HG03139 (cell line): ENCODE data around the gene ADH6.
A peak's percentile ranks its signal among the peaks of the same experiment; 100 is the strongest.
"Not testable (repeated sequence)": the region's sequence is repeated elsewhere in the genome, so short reads cannot be mapped to it uniquely, and the experiment has no call there.

Source experiments
- ATAC-seq: cut with Tn5 transposase; IDR thresholded peaks from one replicate; pipeline ENCODE4 v1.9.1; 2021; ENCODE audit not compliant: unreplicated experiment

ADH6 gene

DNA sequence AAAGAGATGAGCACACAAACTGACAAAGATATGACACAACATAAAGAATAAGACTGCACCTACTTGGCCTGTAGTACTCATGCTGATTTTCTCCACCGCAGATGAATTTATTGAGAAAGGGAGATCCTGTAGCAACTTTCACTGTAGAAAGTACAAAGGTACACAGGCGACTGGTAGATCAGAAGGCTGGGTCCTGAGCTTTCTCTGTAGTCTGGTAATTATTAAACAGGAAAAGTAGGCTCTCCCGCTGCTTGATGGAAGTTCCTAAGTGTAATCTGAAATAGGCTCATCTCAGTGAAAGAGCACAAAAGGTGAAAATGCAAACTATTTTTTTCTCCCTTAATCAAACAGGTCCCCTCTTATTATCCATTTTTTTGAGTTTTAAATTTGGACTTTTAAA is at the start of gene ADH6:
Gene ADH6, minus strand, starts transcription at position 175 of the 400 bp plus-strand sequence. Its CDS starts 94 bp downstream, at position 81.
- no peak for ATAC-seq

DNA sequence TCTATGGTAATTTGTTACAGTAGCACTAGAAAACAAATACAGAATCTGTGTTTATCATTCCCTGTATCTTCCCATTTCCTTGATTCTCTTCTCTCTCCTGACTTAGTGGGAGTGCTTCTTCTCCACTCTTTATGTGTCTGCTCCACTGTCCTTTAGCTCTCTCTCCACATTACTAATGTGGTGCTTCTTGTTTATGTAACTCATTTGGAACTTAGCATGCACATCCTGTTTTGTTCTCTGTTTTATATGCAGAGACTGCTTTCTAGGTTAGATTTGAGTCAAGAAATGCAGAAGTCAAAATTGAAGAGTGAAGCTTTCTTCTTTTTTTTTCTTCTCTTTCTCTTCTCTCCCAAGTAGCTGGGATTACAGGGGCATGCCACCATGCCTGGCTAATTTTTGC is 45.9 kb upstream of the ADH6 start:
- ATAC-seq: no peak

DNA sequence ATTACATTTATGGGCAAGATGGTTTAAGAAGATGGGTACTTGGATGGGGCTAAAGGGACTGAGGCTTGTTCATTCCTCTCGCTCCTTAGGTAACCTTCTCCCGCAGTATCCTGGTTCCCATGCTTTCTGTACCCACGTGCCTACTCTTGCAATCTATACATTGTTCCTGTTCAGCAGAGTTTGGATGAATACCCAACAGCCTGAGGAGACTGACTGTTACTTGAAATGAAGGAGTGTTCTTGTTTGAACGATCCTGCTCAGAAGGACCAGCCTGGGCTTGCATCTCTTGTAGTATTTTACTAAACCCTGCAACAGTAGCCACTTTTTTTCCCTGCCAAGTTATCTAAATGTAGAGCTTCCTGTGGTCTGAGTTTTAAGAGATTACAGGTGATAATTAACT is 33.7 kb upstream of the ADH6 start:
- ATAC-seq: no peak

DNA sequence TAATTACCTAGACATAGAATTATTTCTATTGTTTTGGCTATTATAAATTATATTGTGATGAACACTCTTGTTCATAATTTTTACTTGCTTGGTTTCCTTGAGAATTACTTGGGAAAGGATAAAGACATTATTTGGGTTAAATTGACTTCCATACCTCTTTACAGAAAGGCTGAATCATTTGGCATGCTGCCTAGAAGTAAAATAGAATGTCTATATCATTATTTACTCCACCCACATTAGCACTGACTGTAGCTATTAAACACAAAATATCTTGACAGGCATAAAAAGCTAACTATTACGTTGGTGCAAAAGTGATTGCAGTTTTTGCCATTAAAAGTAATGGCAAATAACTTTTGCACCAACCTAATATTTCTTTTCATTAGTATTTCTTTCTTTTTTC is 29.7 kb upstream of the ADH6 start:
- ATAC-seq: no peak

DNA sequence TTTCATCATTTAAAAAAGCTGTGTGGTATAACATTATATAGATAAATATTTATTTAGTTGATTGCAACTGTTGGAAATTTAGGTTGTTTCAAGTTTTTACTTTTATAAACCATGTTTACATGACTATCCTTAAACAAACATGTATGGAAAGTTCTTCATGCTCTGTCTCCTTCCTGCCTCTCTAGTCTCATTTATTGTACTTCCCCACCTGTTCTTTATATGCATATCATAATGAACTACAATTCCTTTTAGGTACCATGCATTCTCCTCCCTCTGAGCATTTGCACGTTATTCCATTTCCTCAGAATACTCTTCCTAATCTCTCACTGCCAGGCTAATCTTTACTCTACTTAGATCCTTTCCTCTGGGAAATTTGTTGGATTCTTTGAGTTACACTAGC is 16.9 kb upstream of the ADH6 start:
- no peak for ATAC-seq

DNA sequence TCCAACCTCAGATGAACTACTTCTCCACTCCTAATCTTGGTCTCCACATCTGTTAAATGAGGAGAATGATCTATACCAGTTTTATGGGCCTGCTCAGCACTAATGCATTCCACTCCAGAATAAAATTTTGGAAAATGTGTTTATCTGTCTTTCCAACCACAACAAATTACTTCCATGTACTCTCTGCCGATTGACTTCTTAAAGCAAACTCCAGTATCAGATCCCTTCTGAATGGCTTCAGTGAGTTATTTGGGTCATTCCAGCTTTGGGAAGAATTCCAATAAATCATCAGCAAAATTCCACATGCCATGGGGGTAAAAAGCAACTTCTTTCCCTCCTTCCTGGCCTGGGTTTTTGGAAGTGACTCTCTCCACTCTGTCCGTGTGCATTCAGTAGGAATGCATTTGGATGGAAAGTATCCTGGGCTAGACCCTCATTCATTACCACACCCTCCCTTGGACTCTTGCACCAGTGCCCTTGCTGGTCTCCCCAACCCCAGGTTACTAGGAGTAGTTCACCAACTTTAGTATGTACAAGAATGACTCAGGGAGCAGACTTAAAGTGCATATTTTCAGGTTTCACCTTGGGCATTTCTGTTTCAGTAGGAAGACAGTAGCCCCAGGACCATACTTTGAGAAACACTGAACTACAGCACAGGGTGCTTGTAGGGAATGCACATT is 15.4 kb upstream of the ADH6 start:
- ATAC-seq: no peak

DNA sequence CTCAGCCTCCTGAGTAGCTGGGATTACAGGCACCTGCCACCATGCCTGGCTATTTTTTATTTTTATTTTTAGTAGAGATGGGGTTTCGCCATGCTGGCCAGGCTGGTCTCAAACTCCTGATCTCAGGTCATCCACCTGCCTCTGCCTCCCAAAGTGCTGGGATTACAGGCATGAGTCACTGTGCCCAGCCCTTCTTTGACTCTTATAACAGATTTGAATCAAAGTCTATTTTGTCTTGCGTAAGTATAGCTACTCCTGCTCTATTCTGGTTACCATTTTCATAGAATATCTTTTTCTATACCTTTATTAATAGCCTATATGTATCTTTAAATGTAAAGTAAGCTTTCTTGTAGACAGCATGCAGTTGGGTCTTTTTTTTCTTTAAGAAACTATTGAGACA is 14.4 kb upstream of the ADH6 start:
- ATAC-seq: not testable (repeated sequence)

DNA sequence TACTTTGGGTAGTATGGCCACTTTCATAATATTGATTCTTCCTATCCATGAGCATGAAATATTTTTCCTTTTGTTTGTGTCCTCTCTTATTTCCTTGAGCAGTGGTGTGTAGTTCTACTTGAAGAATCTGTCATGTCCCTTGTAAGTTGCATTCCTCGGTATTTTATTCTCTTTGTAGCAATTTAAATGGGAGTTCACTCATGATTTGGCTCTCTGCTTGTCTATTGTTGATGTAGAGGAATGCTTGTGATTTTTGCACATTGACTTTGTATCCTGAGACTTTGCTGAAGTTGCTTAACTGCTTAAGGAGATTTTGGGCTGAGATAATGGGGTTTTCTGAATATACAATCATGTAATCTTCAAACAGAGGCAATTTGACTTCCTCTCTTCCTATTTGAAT is 9.7 kb upstream of the ADH6 start:
- ATAC-seq: not testable (repeated sequence)

DNA sequence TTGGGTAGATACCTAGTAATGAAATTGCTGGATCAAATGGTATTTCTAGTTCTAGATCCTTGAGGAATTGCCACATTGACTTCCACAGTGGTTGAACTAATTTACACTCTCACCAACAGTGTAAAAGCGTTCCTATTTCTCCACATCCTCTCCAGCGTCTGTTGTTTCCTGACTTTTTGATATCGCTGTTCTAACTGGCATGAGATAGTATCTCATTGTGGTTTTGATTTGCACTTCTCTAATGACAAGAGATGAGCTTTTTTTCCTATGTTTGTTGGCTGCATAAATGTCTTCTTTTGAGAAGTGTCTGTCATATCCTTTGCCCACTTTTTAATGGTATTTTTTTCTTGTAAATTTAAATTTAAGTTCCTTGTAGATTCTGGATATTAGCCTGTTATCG is 8.6 kb upstream of the ADH6 start:
- not testable (repeated sequence) for ATAC-seq

DNA sequence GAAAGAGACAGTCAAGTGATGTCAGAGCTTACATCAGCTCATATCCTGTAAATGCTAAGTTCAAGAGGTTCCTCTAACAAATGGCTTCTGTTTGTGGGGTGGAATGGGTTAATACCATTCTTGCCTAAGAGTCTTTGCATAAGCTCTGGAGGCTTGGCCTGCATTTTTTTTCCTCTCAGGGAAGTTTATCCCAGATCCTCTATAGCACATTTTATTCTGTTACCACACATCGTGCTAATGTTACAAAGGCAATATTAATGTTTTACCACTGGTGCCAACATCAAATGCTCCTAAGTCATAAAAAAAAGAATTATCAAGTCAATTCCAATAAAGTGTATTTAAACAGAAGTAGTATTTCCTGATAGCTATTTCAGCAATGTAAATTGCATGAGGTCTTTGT is 2.9 kb upstream of the ADH6 start:
- no peak for ATAC-seq

DNA sequence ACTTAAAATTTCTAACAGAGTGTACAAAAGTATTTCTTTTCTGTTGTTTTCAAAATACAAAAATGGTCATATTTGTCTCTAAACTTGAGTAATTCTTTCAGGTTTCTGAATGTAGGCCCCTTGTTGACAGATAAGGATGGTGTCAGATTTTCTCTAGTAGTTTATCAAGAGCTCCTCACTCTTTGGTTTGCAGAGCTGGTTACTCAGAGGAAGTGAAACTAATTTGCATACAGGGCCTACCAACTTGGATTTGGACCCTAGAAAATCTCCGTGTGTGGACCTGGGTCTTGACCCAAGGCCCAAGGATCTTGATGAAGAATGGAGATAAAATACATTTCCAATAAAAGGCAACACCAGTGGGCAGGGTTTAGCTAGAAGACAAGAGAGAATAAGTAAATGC is 433 bp upstream of the ADH6 start:
- ATAC-seq: peak; percentile 81

DNA sequence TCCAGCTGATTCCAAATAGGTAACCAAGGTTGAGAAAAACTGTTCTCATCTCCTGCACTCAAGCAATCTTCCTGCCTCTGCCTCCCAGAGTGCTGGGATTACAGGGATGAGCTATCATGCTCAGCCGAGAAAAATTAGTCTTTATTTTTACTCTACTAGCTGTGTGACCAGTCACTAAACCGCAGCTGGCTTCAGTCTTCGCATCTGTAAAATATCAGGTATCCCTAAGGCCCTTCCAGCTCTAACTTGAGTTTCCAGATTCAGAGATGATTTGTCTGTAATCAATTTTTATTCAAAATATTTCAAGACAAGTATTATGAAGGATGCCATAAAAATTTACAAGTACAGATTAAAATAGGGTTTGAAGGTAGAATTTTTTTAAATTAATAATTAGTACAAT is 3.5 kb downstream of the ADH6 start:
- no peak for ATAC-seq

DNA sequence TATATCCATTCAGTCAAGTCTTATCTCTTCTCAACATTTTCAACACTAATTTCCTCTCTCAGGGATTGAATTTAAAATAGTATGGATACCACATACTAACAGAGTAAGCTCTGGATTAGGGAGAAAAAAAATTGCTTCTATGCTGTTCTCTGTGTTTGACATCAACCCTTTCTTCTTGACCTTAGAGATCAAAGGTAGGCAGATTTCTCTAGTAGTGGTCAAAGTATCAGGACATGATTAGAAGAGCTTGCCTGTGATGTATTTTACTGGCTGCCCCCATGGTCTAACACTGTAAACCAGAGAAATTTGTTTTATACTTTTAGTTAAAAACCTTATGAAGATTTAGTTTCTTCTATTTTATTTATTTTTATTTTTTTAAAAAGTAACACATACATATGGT is 8.3 kb downstream of the ADH6 start:
- no peak for ATAC-seq

DNA sequence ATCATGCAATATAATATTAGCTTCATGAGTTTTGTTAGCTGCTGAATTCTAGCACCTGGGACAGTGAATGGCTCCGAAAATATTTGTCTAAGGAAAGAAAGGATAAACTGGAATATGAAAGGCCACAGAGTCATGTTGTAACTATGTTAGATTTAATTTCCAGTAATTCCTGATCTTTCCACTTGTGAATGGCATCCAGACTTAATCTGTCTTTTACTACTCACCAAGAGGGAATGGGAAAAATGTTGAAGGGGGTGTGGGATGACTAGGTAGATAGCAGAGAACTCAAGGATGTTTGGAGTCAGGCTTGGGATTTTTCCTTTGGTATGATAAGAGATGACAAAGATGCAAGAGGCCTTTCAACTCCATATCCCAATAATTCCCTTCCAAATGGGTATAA is 9.4 kb downstream of the ADH6 start:
- no peak for ATAC-seq

DNA sequence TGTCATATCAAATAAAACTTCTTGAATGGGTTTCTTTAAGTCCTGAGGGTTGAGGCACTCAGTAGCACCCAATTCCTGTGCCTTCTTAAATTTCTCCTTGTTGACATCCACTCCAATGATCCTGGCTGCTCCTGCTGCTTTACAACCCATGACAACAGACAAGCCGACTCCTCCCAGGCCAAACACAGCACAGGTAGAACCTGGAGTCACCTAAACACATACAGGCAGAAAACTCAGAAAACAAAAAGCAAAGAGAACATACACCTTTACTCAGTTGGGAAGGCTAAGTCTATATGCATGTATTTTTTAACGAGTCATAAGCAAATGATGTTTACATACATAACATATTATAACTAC is 10.3 kb downstream of the ADH6 start:
- no peak for ATAC-seq

DNA sequence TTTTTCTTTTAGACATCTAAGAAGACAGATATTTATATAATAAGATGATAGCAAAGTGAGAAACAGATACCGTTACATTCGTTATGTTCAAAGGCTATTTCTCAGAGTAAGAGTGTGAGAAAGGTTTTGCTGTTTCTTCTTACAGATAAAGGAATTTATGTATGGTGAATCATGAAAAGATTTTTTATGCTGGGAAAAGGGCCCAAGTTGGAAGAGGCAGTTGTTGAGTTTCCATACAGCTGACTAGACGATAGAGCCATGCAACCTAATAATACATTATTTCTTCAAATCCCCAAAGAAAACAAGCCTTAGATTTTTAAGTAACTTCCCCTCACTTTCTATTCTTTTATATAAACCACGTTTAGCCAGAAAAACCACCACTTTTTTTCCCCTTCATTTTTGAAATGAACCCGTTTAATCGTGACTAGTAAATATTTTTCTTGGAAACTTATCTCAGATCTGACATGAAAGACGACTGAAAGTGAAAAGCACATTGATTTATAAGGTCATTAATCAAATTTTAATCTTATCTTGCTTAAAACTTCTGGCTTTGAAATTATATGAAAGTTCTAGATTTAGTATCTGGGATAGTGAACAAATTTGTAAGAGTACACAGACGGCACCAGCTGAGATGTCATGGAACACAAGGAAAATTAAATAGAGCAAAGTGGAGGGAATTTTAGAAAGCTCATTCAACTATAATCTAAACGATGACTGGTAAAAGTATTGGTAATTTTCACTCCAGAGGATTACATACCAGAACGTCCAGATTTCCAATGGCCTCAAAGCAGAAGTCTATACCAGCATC is 10.9 kb downstream of the ADH6 start:
- no peak for ATAC-seq

DNA sequence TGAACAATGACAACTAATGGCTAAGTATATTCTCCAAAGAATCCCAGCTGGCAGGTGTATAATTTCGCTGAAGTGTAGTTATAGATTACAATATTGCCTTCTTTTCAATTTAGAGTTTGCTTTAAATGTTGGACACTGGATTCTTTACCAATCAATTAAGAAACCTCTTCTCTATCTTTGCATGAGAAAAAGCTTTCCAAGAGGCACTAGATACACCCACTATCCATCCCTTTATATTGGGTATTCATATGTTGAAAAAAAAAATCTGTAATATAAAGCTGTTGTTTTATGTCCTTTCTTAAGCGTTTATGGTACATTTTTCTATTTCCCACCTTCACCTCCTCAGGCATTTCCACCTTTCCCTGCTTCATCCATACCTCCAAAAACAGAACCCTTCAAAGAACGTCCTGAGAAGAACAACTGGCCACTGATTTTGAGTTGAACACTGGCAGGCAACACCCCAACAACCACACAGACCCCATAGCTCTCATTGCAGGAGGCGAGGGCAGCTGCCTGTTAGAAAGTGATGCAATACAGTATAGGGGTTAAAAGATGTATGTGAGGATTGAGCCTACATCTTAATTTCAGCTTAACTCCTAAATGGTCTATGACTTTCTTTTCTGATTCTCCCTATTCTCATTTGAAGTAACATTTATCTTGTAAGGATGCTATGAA is 11.8 kb downstream of the ADH6 start:
- ATAC-seq: no peak

DNA sequence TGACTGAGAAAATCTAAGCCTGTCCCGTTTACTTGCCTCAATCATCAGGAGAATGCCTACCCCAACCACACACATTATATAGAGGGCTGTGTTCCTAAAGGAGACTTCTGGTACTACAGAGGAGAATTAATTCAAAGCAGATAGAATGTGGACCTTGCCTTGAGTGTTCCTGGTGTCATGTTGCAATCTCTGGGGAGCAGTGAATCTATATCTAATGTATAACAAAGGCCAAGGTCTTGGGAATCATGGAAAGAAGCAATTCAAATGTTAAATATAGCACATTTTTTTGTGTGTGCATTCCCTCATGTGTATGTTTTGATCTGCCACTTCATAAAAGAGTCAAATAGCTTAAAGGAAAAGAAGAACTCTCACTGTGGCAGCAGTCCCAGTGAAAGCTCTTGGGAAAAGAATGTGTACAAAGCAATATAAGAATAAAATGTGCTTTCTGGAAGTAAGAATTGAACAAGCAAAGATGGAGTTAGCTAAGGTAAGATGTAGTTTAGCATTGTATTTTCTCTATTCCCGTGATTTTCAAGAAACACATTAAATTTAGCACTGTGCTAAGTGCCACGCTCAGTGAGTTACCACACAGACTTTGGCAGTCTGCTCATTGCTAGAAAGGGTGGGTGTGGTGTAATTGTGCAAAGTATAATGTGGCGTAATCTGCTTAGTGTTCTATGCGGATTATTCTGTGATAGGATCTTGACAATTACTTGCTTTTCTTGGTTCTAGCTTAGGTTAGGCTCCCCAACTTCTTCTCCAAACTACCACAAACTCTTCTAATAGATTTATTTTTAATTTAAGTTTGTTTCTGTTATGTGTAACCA is 13.7 kb downstream of the ADH6 start:
- ATAC-seq: no peak

DNA sequence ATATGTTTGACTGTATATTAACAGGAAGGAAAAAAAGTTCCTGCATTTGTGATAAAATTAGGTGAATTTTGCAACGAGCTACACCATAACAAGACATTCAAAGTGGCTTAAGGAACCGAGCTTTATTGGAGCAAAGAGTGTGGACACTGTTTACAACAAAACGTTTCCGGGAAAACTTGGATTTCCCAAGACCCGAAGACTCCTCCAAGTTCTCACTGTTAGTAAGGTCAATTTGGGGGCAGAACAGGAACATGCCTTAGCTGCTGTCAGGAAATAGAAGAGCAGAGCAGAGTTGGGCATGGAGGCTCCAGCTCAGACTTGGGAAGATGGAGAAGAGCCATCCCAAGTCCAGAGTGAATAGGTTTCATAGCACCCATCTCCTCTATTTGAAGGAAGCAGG is 16.5 kb downstream of the ADH6 start:
- ATAC-seq: no peak

DNA sequence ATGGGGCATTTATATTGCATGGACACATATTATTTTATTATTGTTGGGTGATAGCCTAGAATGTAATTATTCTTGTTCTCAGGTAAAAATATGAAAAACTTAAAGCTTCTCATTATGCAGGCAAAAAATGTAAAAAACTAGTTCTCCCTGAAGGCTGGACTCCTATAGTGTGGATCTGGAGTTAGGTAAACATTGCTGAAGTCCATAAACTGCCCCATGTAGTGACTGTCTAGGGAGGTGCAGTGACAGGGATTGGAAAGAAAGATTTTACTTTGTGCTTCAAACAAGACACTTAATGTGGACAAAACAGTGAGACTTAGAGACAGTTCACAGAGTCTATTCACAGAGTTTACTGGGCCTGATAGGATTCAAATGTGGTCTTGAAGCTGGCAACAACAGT is 17.0 kb downstream of the ADH6 start:
- no peak for ATAC-seq

DNA sequence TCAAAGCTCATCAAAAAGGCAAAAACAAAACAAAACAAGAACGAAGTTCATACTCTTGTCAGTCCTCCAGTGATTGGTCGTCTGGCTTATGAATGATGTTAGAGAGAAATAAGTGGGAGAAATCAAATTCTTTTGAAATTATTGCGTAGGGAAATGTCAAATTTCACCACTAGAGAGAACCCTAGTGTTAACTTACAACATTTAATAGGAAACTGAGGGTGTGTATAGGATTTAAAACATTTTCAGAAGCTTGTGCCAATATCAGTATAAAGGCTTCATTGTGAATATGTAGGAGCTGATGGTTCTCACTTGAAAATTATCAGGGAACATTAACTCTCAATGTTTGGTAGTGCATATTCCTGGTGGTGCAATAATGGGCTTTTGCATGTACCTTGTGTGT is 17.4 kb downstream of the ADH6 start:
- ATAC-seq: no peak
